GM19395 (cell line): Measurements from ENCODE around the gene LRMDA.
"Not testable (repeated sequence)": the region's sequence is repeated elsewhere in the genome, so short reads cannot be mapped to it uniquely, and the experiment has no call there.

Experiments
- ATAC-seq: cut with Tn5 transposase; IDR thresholded peaks from one replicate; pipeline ENCODE4 v1.9.1; 2021; ENCODE audit warnings: mild to moderate bottlenecking, moderate library complexity; ENCODE audit not compliant: unreplicated experiment

The LRMDA gene

DNA sequence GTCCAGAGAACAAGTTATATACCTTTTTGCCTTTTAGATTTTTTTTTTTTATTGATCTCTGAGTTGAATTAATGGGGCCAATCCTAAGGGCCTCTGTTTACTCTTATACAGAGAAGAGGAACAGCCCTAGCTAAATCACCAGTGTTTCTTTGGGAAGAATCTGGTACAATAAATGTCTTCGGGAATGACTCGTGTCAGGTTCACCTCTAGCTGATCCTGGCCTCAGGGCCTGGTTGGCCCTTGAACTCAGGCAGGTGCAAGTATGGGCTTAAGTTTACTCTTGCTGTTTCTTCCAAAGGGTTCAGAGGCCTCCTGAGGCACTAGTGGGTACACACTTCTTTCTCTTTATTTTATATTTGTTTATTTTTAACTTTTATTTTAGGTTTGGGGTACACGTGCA is 71.0 kb downstream of the LRMDA start:
- no peak for ATAC-seq

DNA sequence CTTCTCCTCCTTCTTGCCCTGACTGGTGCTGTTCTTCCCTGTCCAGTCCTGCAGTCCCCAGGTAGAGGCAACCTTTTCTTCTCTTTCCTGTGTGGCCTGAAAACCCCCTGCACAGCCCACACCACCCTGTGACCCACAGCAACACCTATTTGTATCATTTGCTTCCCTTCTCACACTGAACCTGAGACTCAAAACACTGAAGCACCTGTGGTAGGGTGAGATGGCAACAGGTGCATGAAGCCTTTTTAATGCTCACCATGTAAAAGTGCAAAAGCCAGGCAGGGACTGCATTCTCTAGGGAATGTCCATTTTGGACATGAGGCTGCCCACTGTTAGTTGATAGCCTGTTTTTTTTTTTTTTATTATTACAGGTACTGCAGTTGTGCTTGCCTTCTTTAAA is 71.4 kb downstream of the LRMDA start:
- no peak for ATAC-seq

DNA sequence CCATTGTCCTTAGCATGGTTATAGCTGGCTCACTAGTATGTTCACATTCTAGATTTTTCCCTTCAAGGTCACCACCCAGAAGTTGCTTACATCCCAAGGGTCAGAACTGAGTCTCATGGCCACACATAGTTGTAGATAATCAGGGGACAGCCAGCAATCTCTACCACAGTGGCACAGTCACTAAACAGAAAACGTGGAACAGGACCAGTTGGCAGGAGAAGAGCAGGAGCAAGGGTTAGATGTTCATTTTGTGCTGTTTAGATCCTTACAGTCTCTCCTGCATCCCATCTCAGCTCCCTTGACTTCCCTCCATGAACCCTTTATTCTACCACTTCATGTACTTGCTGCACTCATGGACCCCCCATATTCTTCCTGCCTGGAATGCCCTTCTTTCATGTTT is 73.9 kb downstream of the LRMDA start:
- ATAC-seq = no peak

DNA sequence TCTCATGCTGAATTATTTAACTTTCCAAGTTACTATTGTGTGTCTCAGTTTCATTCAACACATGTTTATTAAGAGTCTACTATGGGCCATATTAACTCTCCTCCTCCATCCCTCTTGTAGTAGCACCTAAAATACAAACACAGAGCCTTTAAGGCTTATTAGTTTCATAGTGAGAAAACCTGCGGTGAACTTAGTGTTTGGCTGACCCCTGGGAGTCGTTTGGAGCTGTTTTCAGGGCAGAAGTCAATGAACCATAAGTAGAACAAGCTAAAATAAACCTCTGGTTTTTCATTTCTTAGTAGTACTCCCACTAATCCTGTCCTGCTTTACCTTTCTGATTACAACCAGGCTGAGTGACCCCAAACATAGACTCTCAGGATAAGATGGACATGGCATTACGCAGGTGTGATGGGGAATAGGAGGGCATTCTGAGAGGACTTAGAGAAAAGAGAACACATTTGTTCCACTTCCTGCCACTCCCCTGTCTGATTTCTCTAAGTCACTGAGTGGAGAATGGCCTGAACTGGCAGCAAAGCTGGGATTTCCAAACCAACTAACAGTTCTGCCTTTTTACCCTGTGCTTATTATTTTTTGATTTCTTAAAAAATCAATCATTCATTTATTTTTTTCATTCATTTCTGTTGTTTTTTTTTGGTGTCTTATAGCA is 74.5 kb downstream of the LRMDA start:
- ATAC-seq = peak; percentile 79

DNA sequence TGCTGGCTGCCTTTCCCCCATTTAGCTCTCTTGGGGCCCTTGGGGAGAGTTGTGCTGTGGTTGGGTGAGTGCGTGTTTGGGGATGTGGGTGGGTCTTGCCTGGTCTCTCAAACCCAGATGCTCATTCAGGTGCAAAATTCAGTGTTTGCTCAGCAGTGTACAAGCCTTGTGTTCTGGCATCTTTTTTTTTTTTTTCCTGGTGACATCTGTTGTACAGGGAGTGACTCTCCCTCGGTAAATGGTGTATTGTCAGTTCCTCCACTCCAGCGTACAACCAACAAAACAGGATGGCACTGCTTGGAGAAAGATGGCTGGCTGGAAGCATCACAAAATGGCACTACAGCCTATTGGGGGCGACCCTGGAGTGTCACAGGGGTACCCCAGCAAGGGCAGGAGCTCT is 75.5 kb downstream of the LRMDA start:
- ATAC-seq = no peak

DNA sequence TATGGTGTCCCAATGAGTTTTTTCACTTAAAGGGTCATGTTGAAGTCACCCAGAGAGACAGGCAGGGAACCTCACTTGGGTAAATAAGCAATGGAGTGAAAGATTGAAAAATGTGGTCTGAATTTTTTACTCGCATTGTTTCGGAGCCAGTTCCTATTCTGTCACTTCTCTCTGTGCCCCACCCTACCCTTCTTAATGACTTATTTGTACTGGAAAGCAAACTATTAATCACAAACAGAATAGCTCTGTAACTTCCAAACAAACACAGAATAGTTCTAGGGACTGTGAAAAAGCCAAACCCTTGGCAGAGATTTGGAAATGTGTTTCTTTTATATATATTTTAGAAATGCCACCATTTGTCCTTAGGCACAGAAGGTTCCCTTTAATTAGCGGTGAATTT is 76.0 kb downstream of the LRMDA start:
- ATAC-seq = no peak

DNA sequence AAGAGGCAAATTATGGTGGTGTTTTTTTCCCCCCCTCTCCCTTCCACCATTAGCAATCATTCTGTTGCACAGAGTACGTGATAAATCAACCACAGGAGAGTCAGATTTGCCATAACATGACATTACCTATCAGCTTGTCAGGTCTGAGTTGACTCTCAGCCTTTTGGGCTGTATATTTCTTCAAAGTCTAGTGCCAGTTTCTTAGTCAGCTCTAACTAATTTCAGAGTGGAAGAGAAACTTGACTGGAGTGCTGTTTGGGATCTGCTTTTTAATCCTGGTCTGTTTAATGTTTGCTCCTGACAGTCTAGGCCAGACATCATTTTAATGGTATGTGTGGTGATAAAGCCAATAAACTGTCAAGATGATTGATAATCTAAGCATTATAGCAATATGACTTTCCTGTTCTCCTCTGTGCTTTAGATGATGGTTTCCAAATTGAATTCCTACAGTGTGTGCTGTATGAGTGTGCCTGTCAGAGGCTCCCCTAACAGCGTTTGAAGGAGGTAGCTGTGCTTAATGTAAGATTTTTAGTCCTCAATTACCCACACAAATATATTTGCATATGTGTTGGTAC is 76.9 kb downstream of the LRMDA start:
- ATAC-seq = no peak

DNA sequence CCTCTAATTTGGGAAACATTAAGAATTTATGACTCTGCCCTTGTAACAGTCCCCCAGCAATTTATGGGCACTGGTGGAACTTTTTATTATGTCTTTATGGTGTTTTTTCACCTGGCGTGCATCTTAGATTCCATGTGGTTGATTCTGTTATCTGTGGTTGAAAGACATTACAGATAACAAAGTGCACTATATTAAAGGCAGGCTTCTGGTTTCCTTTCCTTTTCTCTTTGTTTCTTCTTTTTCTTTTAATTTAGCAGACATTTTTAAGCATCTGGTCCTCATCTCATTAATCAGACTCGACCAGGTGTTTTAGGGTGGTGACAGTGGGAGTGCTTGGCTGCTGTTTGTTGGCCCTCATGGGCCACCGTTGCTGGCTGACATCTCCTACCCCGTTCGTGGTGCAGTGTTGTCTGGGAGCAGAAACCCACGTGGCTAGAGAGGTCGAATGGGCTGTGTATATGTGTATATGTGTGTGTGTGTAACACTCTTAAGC is 77.4 kb downstream of the LRMDA start:
- ATAC-seq = no peak

DNA sequence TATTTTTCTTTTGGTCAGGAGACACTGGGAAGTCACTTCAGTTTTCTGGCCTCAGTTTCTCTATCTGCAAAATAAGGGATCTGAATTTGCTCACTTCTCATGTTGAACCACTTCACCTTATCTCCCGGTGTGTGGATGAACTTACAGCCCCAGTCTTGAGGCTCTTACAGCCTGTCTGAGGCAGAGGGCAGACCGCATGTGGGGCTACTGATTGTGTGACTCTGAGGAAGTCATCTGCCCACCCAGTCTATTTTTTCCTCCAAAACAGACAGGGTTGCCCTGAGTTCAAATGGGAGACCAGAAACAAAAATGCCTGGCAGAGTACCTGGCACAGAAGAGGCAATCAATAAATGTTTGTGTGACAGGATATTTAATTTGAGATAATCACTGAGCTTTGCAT is 78.3 kb downstream of the LRMDA start:
- ATAC-seq = no peak

DNA sequence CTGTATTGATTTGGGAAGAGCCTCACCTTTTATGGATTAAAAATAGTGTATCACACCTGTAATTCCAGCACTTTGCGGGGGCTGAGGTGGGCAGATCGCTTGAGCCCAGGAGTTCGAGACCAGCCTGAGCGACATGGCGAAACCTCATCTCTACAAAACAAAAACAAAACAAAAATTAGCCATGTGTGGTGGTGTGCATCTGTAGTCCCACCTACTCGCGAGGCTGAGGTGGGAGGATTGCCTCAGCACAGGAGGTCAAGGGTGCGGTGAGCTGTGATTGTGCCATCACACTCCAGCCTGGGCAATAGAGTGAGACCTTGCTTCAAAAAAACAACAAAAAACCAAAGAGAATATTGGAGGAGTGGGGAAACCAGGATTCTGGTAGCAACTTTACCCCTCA is 79.6 kb downstream of the LRMDA start:
- ATAC-seq = no peak

DNA sequence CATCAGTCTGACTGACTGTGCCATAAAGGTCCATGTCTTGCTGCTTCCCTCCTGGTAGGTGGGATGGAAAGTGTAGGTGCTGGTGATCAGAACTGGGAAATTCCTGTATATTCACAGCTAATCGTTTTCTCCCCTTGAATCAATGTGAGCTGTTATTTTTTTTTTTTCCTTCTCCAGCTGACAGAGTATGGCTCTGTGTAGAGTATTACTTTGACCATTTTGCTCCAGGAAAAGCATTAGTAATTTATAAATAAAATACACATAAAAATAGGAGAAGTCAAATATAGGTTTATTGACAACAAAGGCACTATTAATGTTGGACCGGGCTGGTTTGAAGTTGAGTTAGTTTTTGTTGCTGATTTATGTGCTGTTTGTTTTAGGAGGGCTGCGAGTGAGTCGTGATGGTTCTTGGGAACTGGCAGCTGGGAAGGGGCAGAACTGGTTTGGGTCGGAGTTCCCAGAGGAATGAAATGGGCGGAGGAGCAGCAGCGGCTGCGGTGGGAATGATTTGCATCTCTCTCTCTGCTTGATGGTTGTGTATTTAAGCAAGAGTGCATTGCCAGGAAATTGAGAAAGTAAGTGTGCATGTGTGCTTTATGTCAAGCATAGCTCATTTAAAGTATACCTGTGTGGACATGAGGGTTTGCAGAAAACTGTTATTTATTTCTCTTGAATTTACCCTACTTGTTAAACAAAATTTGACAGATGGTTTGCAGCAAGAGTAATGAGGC is 80.9 kb downstream of the LRMDA start:
- no peak for ATAC-seq

DNA sequence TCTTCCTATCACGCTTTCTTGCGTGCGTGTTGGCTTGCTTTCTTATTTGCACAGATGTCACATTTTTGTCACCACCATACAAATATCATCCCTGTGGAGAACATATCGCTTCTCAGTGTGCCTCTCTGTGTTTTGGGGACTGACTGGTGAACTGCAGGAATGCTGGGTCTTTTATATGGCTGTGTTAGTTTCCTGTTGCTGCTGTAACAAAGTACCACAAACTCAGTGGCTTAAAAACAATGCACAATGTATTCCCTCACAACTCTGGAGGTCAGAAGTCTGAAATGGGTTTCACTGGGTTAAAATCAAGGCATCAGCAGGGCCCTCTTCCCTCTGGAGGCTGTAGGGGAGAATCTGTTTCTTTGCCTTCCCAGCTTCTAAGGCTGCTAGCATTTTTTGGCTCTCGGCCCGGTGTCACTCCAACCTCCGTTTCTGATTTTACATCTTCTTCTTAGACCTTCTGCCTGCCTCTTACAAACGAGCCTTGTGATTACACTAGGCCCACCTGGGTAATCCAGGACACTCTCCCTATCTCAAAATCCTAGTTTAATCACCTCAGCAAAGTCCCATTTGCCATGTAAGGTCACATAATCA is 82.0 kb downstream of the LRMDA start:
- no peak for ATAC-seq

DNA sequence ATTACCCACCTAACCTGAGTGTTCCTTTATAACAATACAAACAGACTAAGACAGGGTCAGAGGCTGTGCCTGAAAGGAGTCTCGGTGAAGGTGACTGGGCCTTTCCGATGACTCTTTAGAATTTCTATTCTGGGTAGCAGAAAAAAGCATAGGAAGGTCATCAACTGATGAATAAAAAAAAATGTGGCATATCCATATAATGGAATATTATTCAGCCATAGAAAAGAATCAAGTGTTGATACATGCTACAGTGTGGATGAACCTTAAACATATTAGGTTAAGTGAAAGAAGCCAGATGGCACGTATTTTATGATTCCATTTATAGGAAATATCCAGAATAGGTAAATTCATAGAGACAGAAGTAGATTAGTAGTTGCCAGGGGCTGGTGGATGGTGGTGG is 83.4 kb downstream of the LRMDA start:
- no peak for ATAC-seq

DNA sequence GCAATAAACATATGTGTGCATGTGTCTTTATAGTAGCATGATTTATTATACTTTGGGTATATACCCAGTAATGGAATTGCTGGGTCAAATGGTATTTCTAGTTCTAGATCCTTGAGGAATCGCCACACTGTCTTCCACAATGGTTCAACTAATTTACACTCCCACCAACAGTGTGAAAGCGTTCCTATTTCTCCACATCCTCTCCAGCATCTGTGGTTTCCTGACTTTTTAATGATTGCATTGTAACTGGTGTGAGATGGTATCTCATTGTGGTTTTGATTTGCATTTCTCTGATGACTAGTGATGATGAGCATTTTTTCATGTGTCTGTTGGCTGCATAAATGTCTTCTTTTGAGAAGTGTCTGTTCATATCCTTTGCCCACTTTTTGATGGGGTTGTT is 84.7 kb downstream of the LRMDA start:
- not testable (repeated sequence) for ATAC-seq

DNA sequence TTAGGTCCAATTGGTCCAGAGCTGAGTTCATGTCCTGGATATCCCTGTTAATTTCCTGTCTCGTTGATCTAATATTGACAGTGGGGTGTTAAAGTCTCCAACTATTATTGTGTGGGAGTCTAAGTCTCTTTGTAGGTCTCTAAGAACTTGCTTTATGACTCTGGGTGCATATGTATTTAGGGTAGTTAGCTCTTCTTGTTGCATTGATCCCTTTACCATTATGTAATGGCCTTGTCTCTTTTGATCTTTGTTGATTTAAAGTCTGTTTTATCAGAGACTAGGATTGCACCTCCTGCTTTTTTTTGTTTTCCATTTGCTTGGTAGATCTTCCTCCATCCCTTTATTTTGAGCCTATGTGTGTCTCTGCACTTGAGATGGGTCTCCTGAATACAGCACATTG is 87.8 kb downstream of the LRMDA start:
- ATAC-seq = not testable (repeated sequence)

DNA sequence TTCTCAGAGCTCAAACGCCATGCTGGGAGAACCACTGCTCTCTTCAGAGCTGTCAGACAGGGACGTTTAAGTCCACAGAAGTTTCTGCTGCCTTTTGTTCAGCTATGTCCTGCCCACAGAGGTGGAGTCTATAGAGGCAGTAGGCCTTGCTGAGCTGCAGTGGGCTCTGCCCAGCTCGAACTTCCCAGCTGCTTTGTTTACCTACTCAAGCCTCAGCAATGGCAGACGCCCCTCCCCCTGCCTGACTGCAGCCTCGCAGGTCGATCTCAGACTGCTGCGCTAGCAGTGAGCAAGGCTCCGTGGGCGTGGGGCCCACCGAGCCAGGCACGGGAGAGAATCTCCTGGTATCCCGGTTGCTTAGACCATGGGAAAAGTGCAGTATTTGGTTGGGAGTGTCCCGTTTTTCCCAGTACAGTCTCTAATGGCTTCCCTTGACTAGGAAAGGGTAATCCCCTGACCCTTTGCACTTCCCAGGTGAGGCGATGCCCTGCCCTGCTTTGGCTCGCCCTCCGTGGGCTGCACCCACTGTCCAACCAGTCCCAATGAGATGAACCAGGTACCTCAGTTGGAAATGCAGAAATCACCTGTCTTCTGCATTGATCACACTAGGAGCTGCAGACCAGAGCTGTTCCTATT is 89.9 kb downstream of the LRMDA start:
- not testable (repeated sequence) for ATAC-seq

DNA sequence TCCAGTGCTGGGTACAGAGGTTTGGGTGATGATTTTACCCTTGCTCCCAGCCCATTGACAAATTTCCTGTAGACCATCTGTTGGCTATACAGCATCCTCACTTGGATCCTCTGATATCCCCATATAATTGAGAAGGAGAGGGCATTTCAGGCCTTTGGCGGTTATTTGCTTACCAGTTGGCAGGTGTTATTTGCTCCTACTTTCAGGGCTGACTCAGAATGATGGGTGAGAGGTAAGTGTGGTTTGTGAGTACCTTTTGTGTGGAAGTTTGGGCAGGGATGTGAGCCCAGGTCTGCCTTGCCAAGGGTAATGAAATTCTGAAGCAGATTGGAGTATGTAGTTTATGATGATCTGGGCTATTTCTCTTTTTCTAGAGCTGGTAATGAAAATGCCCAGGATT is 93.6 kb downstream of the LRMDA start:
- no peak for ATAC-seq

DNA sequence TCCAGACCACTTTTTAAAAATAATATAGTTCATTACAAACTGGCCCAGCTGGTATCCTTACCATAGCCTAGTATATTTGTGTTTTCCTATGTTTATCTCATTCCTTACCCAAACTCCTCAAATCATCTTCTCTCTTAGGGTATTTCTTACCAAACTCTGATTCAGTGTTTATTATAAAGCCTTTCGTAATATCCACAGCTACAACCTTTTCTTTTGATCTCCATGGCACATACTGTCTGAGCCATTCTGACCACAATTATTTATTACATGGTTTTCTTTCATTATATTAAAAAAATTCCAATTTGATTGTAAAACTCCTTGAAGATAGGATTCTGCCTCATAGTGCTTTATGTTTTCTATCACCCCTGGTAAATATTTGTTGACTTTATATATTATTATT is 94.2 kb downstream of the LRMDA start:
- ATAC-seq = no peak

DNA sequence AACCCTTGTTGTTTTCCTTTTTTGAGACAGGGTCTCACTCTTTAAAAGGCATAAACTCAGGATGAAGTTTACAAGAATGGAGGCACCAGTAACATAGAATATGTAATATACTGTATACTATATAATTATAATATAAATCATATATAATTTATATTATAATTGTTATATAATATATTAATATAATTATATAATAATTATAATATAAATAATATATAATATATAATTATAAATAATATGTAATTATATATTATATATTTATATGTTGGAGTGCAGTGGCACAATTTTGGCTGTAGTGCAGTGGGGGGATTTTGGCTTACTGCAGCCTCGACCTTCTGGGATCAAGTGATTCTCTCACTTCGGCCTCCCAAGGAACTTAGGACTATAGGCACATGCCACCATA is 96.1 kb downstream of the LRMDA start:
- no peak for ATAC-seq

DNA sequence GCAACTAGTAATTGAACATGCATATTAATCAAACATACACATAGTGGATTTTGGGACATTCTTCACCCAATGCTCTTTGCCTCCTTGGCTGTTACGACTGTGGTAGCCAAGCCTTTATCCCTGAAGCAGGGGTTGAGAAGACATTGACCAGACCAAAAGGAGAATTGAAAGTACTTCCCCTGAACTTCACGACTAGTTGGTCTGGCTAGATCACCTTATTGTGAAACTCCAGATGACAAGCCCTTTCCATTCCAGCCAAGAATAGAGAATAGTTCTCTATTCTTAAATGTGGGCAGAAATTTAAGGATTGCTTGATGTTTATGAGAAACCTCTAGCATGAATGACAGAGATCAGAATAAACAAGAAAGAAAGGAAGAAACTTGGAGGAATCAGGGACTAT is 97.0 kb downstream of the LRMDA start:
- ATAC-seq = no peak

DNA sequence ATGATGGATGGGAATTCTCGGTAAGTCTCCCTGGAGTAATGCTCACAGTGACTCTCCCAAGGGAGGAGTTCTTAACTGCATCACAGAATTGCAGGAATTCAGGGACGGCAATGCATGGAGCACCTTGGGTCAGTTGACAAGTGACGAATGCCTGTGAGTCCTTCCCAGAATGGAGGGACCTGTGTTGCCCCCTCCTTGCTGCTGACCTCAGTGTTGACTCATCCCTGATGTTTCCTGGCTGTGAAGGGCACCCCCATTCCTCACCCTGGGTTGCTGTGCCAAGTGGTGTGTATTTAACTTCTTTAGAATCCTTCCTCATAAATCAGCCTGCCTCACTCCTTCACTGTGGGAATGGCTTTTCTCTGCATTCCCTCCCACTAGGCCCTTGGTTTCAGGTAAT is 98.9 kb downstream of the LRMDA start:
- ATAC-seq = no peak
